HEK293 (cell line): ENCODE data around the gene DOP1A.

Source experiments
- BCL11B ChIP-seq: fragments of 450-650 bp; formaldehyde crosslinking; IDR thresholded peaks from 2 replicates; pipeline ENCODE4 v1.5.1; 2016; ENCODE audit warnings: low read depth, missing biosample characterization, missing genetic modification characterization
- FEZF1 ChIP-seq: fragments of 450-650 bp; formaldehyde crosslinking; IDR thresholded peaks from 2 replicates; pipeline ENCODE4 v1.5.1; 2016; ENCODE audit warnings: missing biosample characterization, missing genetic modification characterization
- GLI2 ChIP-seq: fragments of 450-650 bp; formaldehyde crosslinking; IDR thresholded peaks from 2 replicates; pipeline ENCODE4; 2017; ENCODE audit warnings: missing biosample characterization, missing genetic modification characterization, low read depth, borderline replicate concordance
- GLI4 ChIP-seq: fragments of 450-650 bp; formaldehyde crosslinking; IDR thresholded peaks from 2 replicates; pipeline ENCODE4 v1.5.1; 2016; ENCODE audit warnings: missing biosample characterization, missing genetic modification characterization
- HOXD13 ChIP-seq: sonication (generic); formaldehyde crosslinking; IDR thresholded peaks from 2 replicates; pipeline ENCODE4 v1.8.0; 2022; ENCODE audit warnings: missing genetic modification reagents, borderline replicate concordance
- KLF10 ChIP-seq: fragments of 450-650 bp; IDR thresholded peaks from 2 replicates; pipeline ENCODE4 v1.5.1; 2018; ENCODE audit warnings: missing biosample characterization, mild to moderate bottlenecking, missing genetic modification characterization
- MZF1 ChIP-seq: fragments of 450-650 bp; formaldehyde crosslinking; IDR thresholded peaks from 2 replicates; pipeline ENCODE4 v1.5.1; 2017; ENCODE audit warnings: missing biosample characterization, missing genetic modification characterization, borderline replicate concordance
- PATZ1 ChIP-seq: fragments of 450-650 bp; formaldehyde crosslinking; IDR thresholded peaks from 2 replicates; pipeline ENCODE4 v1.5.1; 2016; ENCODE audit warnings: missing biosample characterization, missing genetic modification characterization
- REPIN1 ChIP-seq: fragments of 450-650 bp; formaldehyde crosslinking; IDR thresholded peaks from 2 replicates; pipeline ENCODE4 v1.5.1; 2017; ENCODE audit warnings: missing biosample characterization, missing genetic modification characterization, low read depth
- SP2 ChIP-seq: fragments of 450-650 bp; formaldehyde crosslinking; IDR thresholded peaks from 2 replicates; pipeline ENCODE4 v1.5.1; 2016; ENCODE audit warnings: missing biosample characterization, missing genetic modification characterization
- SP3 ChIP-seq: fragments of 450-650 bp; formaldehyde crosslinking; IDR thresholded peaks from 2 replicates; pipeline ENCODE4 v1.5.1; 2016; ENCODE audit warnings: missing biosample characterization, missing genetic modification characterization
- TCF7L2 ChIP-seq: IDR thresholded peaks from 2 replicates; pipeline ENCODE4 v1.6.1; 2011; ENCODE audit warnings: low read depth, mild to moderate bottlenecking, inconsistent platforms, low read length, moderate library complexity, borderline replicate concordance
- ZBTB17 ChIP-seq: fragments of 450-650 bp; formaldehyde crosslinking; IDR thresholded peaks from 2 replicates; pipeline ENCODE4 v1.5.1; 2016; ENCODE audit warnings: missing biosample characterization, missing genetic modification characterization
- ZNF112 ChIP-seq: fragments of 450-650 bp; formaldehyde crosslinking; IDR thresholded peaks from 2 replicates; pipeline ENCODE4 v1.5.0; 2017; ENCODE audit warnings: missing biosample characterization, missing genetic modification characterization
- ZNF121 ChIP-seq: fragments of 450-650 bp; formaldehyde crosslinking; IDR thresholded peaks from 2 replicates; pipeline ENCODE4 v1.5.1; 2016; ENCODE audit warnings: missing biosample characterization, missing genetic modification characterization
- ZNF138 ChIP-seq: fragments of 450-650 bp; formaldehyde crosslinking; IDR thresholded peaks from 2 replicates; pipeline ENCODE4 v1.5.1; 2016; ENCODE audit warnings: missing biosample characterization, missing genetic modification characterization, borderline replicate concordance
- ZNF146 ChIP-seq: fragments of 450-650 bp; formaldehyde crosslinking; IDR thresholded peaks from 2 replicates; pipeline ENCODE4 v1.5.1; 2016; ENCODE audit warnings: missing biosample characterization, missing genetic modification characterization
- ZNF148 ChIP-seq: fragments of 450-650 bp; formaldehyde crosslinking; IDR thresholded peaks from 2 replicates; pipeline ENCODE4 v1.5.0; 2017; ENCODE audit warnings: missing biosample characterization, missing genetic modification characterization, borderline replicate concordance
- ZNF157 ChIP-seq: fragments of 450-650 bp; formaldehyde crosslinking; IDR thresholded peaks from 2 replicates; pipeline ENCODE4 v1.5.1; 2016; ENCODE audit warnings: missing biosample characterization, missing genetic modification characterization
- ZNF184 ChIP-seq: fragments of 450-650 bp; IDR thresholded peaks from 2 replicates; pipeline ENCODE4 v1.5.1; 2018; ENCODE audit warnings: missing biosample characterization, mild to moderate bottlenecking, missing genetic modification characterization
- ZNF214 ChIP-seq: fragments of 450-650 bp; formaldehyde crosslinking; IDR thresholded peaks from 2 replicates; pipeline ENCODE4 v1.5.1; 2017; ENCODE audit warnings: missing biosample characterization, mild to moderate bottlenecking, missing genetic modification characterization, borderline replicate concordance
- ZNF223 ChIP-seq: fragments of 450-650 bp; formaldehyde crosslinking; IDR thresholded peaks from 2 replicates; pipeline ENCODE4 v1.5.1; 2016; ENCODE audit warnings: missing biosample characterization, missing genetic modification characterization
- ZNF266 ChIP-seq: fragments of 450-650 bp; formaldehyde crosslinking; IDR thresholded peaks from 2 replicates; pipeline ENCODE4 v1.5.1; 2016; ENCODE audit warnings: missing biosample characterization, missing genetic modification characterization, low read depth
- ZNF426 ChIP-seq: fragments of 450-650 bp; formaldehyde crosslinking; IDR thresholded peaks from 2 replicates; pipeline ENCODE4 v1.5.1; 2017; ENCODE audit warnings: missing biosample characterization, missing genetic modification characterization, mild to moderate bottlenecking, inconsistent platforms, moderate library complexity
- ZNF449 ChIP-seq: fragments of 450-650 bp; formaldehyde crosslinking; IDR thresholded peaks from 2 replicates; pipeline ENCODE4 v1.5.1; 2017; ENCODE audit warnings: missing biosample characterization, mild to moderate bottlenecking, missing genetic modification characterization, moderate library complexity
- ZNF561 ChIP-seq: fragments of 450-650 bp; IDR thresholded peaks from 2 replicates; pipeline ENCODE4 v1.5.1; 2018; ENCODE audit warnings: missing biosample characterization, missing genetic modification characterization, borderline replicate concordance
- ZNF571 ChIP-seq: fragments of 450-650 bp; formaldehyde crosslinking; IDR thresholded peaks from 2 replicates; pipeline ENCODE4 v1.5.0; 2017; ENCODE audit warnings: missing biosample characterization, missing genetic modification characterization
- ZNF610 ChIP-seq: fragments of 450-650 bp; formaldehyde crosslinking; IDR thresholded peaks from 2 replicates; pipeline ENCODE4 v1.5.1; 2016; ENCODE audit warnings: missing biosample characterization, missing genetic modification characterization, borderline replicate concordance
- ZNF664 ChIP-seq: fragments of 450-650 bp; formaldehyde crosslinking; IDR thresholded peaks from 2 replicates; pipeline ENCODE4 v1.5.1; 2016; ENCODE audit warnings: missing biosample characterization, missing genetic modification characterization
- ZNF76 ChIP-seq: fragments of 450-650 bp; formaldehyde crosslinking; IDR thresholded peaks from 2 replicates; pipeline ENCODE4; 2016; ENCODE audit warnings: low read depth, missing biosample characterization, missing genetic modification characterization, borderline replicate concordance
- ZNF792 ChIP-seq: fragments of 450-650 bp; formaldehyde crosslinking; IDR thresholded peaks from 2 replicates; pipeline ENCODE4 v1.5.1; 2016; ENCODE audit warnings: missing biosample characterization, missing genetic modification characterization
- ZNF830 ChIP-seq: fragments of 450-650 bp; IDR thresholded peaks from 2 replicates; pipeline ENCODE4 v1.5.0; 2018; ENCODE audit warnings: missing biosample characterization, missing genetic modification characterization, low read depth, mild to moderate bottlenecking, moderate library complexity
- ZSCAN5A ChIP-seq: fragments of 450-650 bp; formaldehyde crosslinking; IDR thresholded peaks from 2 replicates; pipeline ENCODE4 v1.5.1; 2016; ENCODE audit warnings: missing biosample characterization, missing genetic modification characterization

Gene DOP1A

GRCh38 chr6:83065511-83066192 lies 1.8 kb upstream of the DOP1A start, which contains the start of gene UBE3D (continued):
- TF ChIP-seq HOXD13 (no peak), REPIN1 (peak; percentile 62; the same call in 1 of the 2 replicates), ZNF664 (tag by site-specific recombination) (no peak), ZBTB17 (peak; percentile 81), ZNF561 (tag by site-specific recombination) (peak; percentile 66; the same call in 1 of the 2 replicates), ZNF266 (tag by site-specific recombination) (no peak), ZNF223 (tag by site-specific recombination) (no peak), SP2 (tag by site-specific recombination) (peak; percentile 78), KLF10 (peak; percentile 22; the same call in 1 of the 2 replicates), ZNF184 (tag by site-specific recombination) (no peak), ZNF112 (tag by site-specific recombination) (no peak), ZNF426 (tag by site-specific recombination) (no peak), GLI2 (tag by site-specific recombination) (no peak), TCF7L2 (no peak), MZF1 (tag by site-specific recombination) (no peak), GLI4 (tag by site-specific recombination) (no peak), ZNF146 (0 out of 2 replicates have a peak, but pooled peaks have one; percentile 9), ZNF830 (tag by site-specific recombination) (no peak), BCL11B (tag by site-specific recombination) (peak; percentile 49; the same call in 1 of the 2 replicates), ZNF121 (no peak), FEZF1 (tag by site-specific recombination) (no peak), ZNF148 (no peak), ZNF214 (tag by site-specific recombination) (no peak), ZNF157 (tag by site-specific recombination) (no peak), PATZ1 (tag by site-specific recombination) (peak; percentile 55), ZNF138 (tag by site-specific recombination) (no peak), ZNF610 (no peak; the same call in 1 of the 2 replicates), ZNF449 (tag by site-specific recombination) (peak; percentile 53; the same call in 1 of the 2 replicates), SP3 (tag by site-specific recombination) (peak; percentile 76), ZNF76 (tag by site-specific recombination) (peak; percentile 70; the same call in 1 of the 2 replicates), ZSCAN5A (no peak), ZNF571 (tag by site-specific recombination) (no peak), ZNF792 (0 out of 2 replicates have a peak, but pooled peaks have one; percentile 9)
